H9 (cell line): Measurements from ENCODE around the gene PTPN22. TPM values are rescaled to one million over a fixed set of nuclear protein-coding genes. Genes with fewer than 3 reads are reported as not detected.
A peak's percentile ranks its signal among the peaks of the same experiment; 100 is the strongest.

Experiments used
- DNase-seq: peaks from one replicate; pipeline ENCODE4 v3.0.0-alpha.2; 2017
- H2AFZ ChIP-seq: one replicate; pipeline ENCODE4 v1.6.1; 2013; ENCODE audit warnings: mild to moderate bottlenecking, low read length, control low read depth, moderate library complexity
- H2AK5ac ChIP-seq: 2 replicates; pipeline ENCODE4 v1.6.1; 2013; ENCODE audit warnings: low read length, control low read depth, mixed read lengths; ENCODE audit not compliant: insufficient read length
- H2BK120ac ChIP-seq: one replicate; pipeline ENCODE4 v1.6.1; 2013; ENCODE audit warnings: low read depth, mild to moderate bottlenecking, low read length, control low read depth, inconsistent platforms; ENCODE audit not compliant: poor library complexity, severe bottlenecking
- H2BK12ac ChIP-seq: 2 replicates; pipeline ENCODE4 v1.6.1; 2013; ENCODE audit warnings: low read length, control low read depth, mixed read lengths, low read depth; ENCODE audit not compliant: insufficient read length
- H2BK15ac ChIP-seq: 2 replicates; pipeline ENCODE4 v1.6.1; 2013; ENCODE audit warnings: low read depth, low read length, control low read depth
- H2BK20ac ChIP-seq: one replicate; pipeline ENCODE4 v1.6.1; 2013; ENCODE audit warnings: low read depth, mild to moderate bottlenecking, low read length, control low read depth, inconsistent platforms; ENCODE audit not compliant: poor library complexity, severe bottlenecking
- H2BK5ac ChIP-seq: 2 replicates; pipeline ENCODE4 v1.6.1; 2013; ENCODE audit warnings: low read length, control low read depth, mixed read lengths; ENCODE audit not compliant: insufficient read length
- H3K14ac ChIP-seq: 2 replicates; pipeline ENCODE4 v1.6.1; 2013; ENCODE audit warnings: low read length, control low read depth; ENCODE audit not compliant: insufficient read depth
- H3K18ac ChIP-seq: 2 replicates; pipeline ENCODE4 v1.6.1; 2013; ENCODE audit warnings: low read depth, mild to moderate bottlenecking, mixed read lengths, low read length, control low read depth; ENCODE audit not compliant: insufficient read length
- H3K23ac ChIP-seq: 2 replicates; pipeline ENCODE4 v1.6.1; 2013; ENCODE audit warnings: low read length, control low read depth, mixed read lengths, low read depth; ENCODE audit not compliant: insufficient read length
- H3K23me2 ChIP-seq: 2 replicates; pipeline ENCODE4 v1.6.1; 2013; ENCODE audit warnings: low read depth, mild to moderate bottlenecking, mixed read lengths, low read length, control low read depth; ENCODE audit not compliant: insufficient read length, poor library complexity, severe bottlenecking
- H3K27ac ChIP-seq: 2 replicates; pipeline ENCODE4 v1.5.1; 2013; ENCODE audit warnings: low read length, control low read depth, mixed read lengths, low read depth; ENCODE audit not compliant: insufficient read length
- H3K27me3 ChIP-seq: 2 replicates; pipeline ENCODE4 v1.6.1; 2013; ENCODE audit warnings: low read length, control low read depth, inconsistent platforms; ENCODE audit not compliant: insufficient read depth
- H3K4ac ChIP-seq: 2 replicates; pipeline ENCODE4 v1.6.1; 2013; ENCODE audit warnings: low read depth, mild to moderate bottlenecking, control low read depth, inconsistent platforms, low read length, moderate library complexity
- H3K4me1 ChIP-seq: 2 replicates; pipeline ENCODE4 v1.6.1; 2013; ENCODE audit warnings: low read length, control low read depth, inconsistent platforms; ENCODE audit not compliant: insufficient read depth
- H3K4me2 ChIP-seq: 2 replicates; pipeline ENCODE4 v1.6.1; 2013; ENCODE audit warnings: low read length, control low read depth, mixed read lengths; ENCODE audit not compliant: insufficient read length, insufficient read depth
- H3K56ac ChIP-seq: 2 replicates; pipeline ENCODE4 v1.6.1; 2013; ENCODE audit warnings: low read depth, mild to moderate bottlenecking, mixed read lengths, low read length, control low read depth; ENCODE audit not compliant: insufficient read length
- H3K79me1 ChIP-seq: 2 replicates; pipeline ENCODE4 v1.6.1; 2013; ENCODE audit warnings: low read depth, mild to moderate bottlenecking, moderate library complexity, low read length, control low read depth, inconsistent platforms; ENCODE audit not compliant: insufficient read depth, poor library complexity, severe bottlenecking
- H3K79me2 ChIP-seq: 2 replicates; pipeline ENCODE4 v1.6.1; 2013; ENCODE audit warnings: low read length, control low read depth, inconsistent platforms; ENCODE audit not compliant: insufficient read depth
- H3K9ac ChIP-seq: 2 replicates; pipeline ENCODE4 v1.6.1; 2013; ENCODE audit warnings: low read length, control low read depth, mixed read lengths; ENCODE audit not compliant: insufficient read length; ENCODE audit errors: extremely low read depth
- H3K9me3 ChIP-seq: one replicate; pipeline ENCODE4 v1.6.1; 2013; ENCODE audit warnings: low read depth, low read length, inconsistent platforms; ENCODE audit not compliant: control insufficient read depth
- H3T11ph ChIP-seq: one replicate; pipeline ENCODE4 v1.6.1; 2013; ENCODE audit warnings: mild to moderate bottlenecking, low read length, control low read depth, inconsistent platforms
- H4K20me1 ChIP-seq: one replicate; pipeline ENCODE4 v1.6.1; 2013; ENCODE audit not compliant: control insufficient read depth, insufficient read length, insufficient read depth
- H4K5ac ChIP-seq: 2 replicates; pipeline ENCODE4 v1.6.1; 2013; ENCODE audit warnings: low read depth, mild to moderate bottlenecking, mixed read lengths, low read length, control low read depth; ENCODE audit not compliant: insufficient read length
- H4K8ac ChIP-seq: replicated peaks from 2 replicates; pipeline ENCODE4 v1.6.1; 2013; ENCODE audit warnings: low read length, control low read depth, mixed read lengths, low read depth; ENCODE audit not compliant: insufficient read length
- H4K91ac ChIP-seq: 2 replicates; pipeline ENCODE4 v1.6.1; 2013; ENCODE audit warnings: low read depth, mild to moderate bottlenecking, moderate library complexity, mixed read lengths, low read length, control low read depth; ENCODE audit not compliant: insufficient read length
- H3K27ac Mint-ChIP-seq, 3 experiments: 2 replicates in 2 of 3; 3 replicates in 1 of 3; pipeline ENCODE4 v1.8.0; 2020 to 2021; ENCODE audit warnings: mixed read lengths in 3 of 3, mild to moderate bottlenecking in 1 of 3, moderate library complexity in 1 of 3
- H3K27me3 Mint-ChIP-seq: 2 replicates; pipeline ENCODE4 v1.8.0; 2021; ENCODE audit warnings: low read depth, mild to moderate bottlenecking, moderate library complexity, mixed read lengths
- H3K36me3 Mint-ChIP-seq, 3 experiments: 2 replicates in 2 of 3; 3 replicates in 1 of 3; pipeline ENCODE4 v1.8.0; 2020 to 2021; ENCODE audit warnings: low read depth in 3 of 3, mixed read lengths in 3 of 3; ENCODE audit not compliant: insufficient read depth in 1 of 3
- H3K4me1 Mint-ChIP-seq, 2 experiments: 2 replicates each; pipeline ENCODE4 v1.8.0; 2020; ENCODE audit warnings: mixed read lengths in 2 of 2
- H3K4me3 Mint-ChIP-seq, 2 experiments: 2 replicates in 1 of 2; 3 replicates in 1 of 2; pipeline ENCODE4 v1.8.0; 2020 to 2021; ENCODE audit warnings: mild to moderate bottlenecking in 2 of 2, mixed read lengths in 2 of 2, moderate library complexity in 1 of 2
- H3K9me3 Mint-ChIP-seq, 2 experiments: 2 replicates in 1 of 2; 3 replicates in 1 of 2; pipeline ENCODE4 v1.8.0; 2020; ENCODE audit warnings: mild to moderate bottlenecking in 2 of 2, mixed read lengths in 2 of 2, moderate library complexity in 1 of 2
- CTCF ChIP-seq: fragments of 200-600 bp; sonication (generic); conservative IDR thresholded peaks from 3 replicates; pipeline ENCODE4 v1.8.0; 2021; ENCODE audit warnings: antibody characterized with exemption, mild to moderate bottlenecking
- WGBS: extraction: QIAGEN DNeasy Blood & Tissue Kit; methylation state at CpG from one replicate; pipeline ENCODE4 v1.1.7; 2013; ENCODE audit warnings: missing lambda C conversion rate, low lambda C conversion rate, mixed read lengths; ENCODE audit not compliant: insufficient read length; ENCODE audit errors: extremely low coverage; 5-methylcytosine and 5-hydroxymethylcytosine counted together
- total RNA-seq: library from RNA; stranded (reverse); gene quantifications from 2 replicates; pipeline ENCODE4 v1.2.1, GENCODE V29; 2021

The PTPN22 gene
- total RNA-seq, 1 experiment from 2014 or later, result not detected

GRCh38 chr1:113905435-113905861 is 33.9 kb upstream of the PTPN22 start:
- H3K56ac ChIP-seq, result no peak overlapping the region
- peak overlapping the region; percentile 56 for H3K9ac ChIP-seq
- no peak overlapping the region for H4K8ac ChIP-seq
- H3T11ph ChIP-seq, result no peak overlapping the region
- no peaks in the 10 kb centered on the region for H3K27me3 ChIP-seq
- no peak overlapping the region for H2BK20ac ChIP-seq
- Mint-ChIP-seq H3K27ac (peak overlapping the region; percentile 96 to 98 (median 97)), H3K4me1 (peaks cover 11% of the 10 kb centered on the region in 2 experiments), H3K4me3 (peak overlapping the region; percentile 94 to 96), H3K36me3 (peaks cover 0 to 27% (median 21%) of the 10 kb centered on the region in 3 experiments; a peak in 5 of 7 replicates), H3K9me3 (no peaks in the 10 kb centered on the region), H3K27me3 (no peaks in the 10 kb centered on the region)
- no peak overlapping the region for H4K91ac ChIP-seq
- H3K14ac ChIP-seq, result no peak overlapping the region
- peak; percentile 79 for DNase-seq
- H3K18ac ChIP-seq, result no peak overlapping the region
- no peak overlapping the region for H2BK12ac ChIP-seq
- H2BK5ac ChIP-seq, result no peak overlapping the region
- no peak overlapping the region for H2AFZ ChIP-seq
- H3K4me1 ChIP-seq, result no peaks in the 10 kb centered on the region
- TF ChIP-seq CTCF, result no peak
- H3K9me3 ChIP-seq, result no peaks in the 10 kb centered on the region
- no peaks in the 10 kb centered on the region for H3K79me2 ChIP-seq
- no CpG with 5 or more reads among the region's 17 CpGs for WGBS
- no peak overlapping the region for H2BK15ac ChIP-seq
- no peaks in the 10 kb centered on the region for H4K20me1 ChIP-seq
- H3K27ac ChIP-seq, result no peak overlapping the region
- H2AK5ac ChIP-seq, result no peak overlapping the region
- no peak overlapping the region for H3K23ac ChIP-seq
- no peak overlapping the region for H3K4ac ChIP-seq
- no peak overlapping the region for H2BK120ac ChIP-seq
- no peak overlapping the region for H4K5ac ChIP-seq
- H3K23me2 ChIP-seq, result peaks cover 11% of the 10 kb centered on the region
- H3K79me1 ChIP-seq, result no peaks in the 10 kb centered on the region
- peak overlapping the region; percentile 56 for H3K4me2 ChIP-seq
